MCF 10A (cell line): Measurements from ENCODE around the gene DMAP1. TPM values are rescaled to one million over a fixed set of nuclear protein-coding genes. Genes with fewer than 3 reads are reported as not detected.

Experiments
- BruUV-seq: library from RNA; stranded (reverse); fragments of 400-500 nt; replicated peaks from 2 replicates; lab custom pipeline; 2021; lab: Mats Ljungman, UMichigan
- CTCF ChIA-PET: fragments of 300-600 bp; sonication (Branson Sonifier 250); formaldehyde crosslinking; extraction: SDS; loops from one replicate; lab custom pipeline; 2021; ENCODE audit warnings: antibody characterized with exemption, inconsistent platforms; lab: Yijun Ruan, JAX
- POLR2A ChIA-PET: fragments of 300-600, 350-650 bp; sonication (Branson Sonifier 250); formaldehyde crosslinking; extraction: SDS; loops from one replicate; lab custom pipeline; 2020; ENCODE audit warnings: antibody characterized with exemption, inconsistent platforms; lab: Yijun Ruan, JAX
- DNase-seq: peaks from one replicate; pipeline ENCODE4 v3.0.0-alpha.2; 2018; ENCODE audit not compliant: unreplicated experiment
- H3K27ac Mint-ChIP-seq: one replicate; pipeline ENCODE4 v1.8.0; 2022; ENCODE audit warnings: mild to moderate bottlenecking, low read depth, mixed read lengths; ENCODE audit not compliant: unreplicated experiment
- H3K27me3 Mint-ChIP-seq: one replicate; pipeline ENCODE4 v1.8.0; 2022; ENCODE audit warnings: mixed read lengths; ENCODE audit not compliant: insufficient read depth, unreplicated experiment
- H3K36me3 Mint-ChIP-seq: one replicate; pipeline ENCODE4 v1.8.0; 2022; ENCODE audit warnings: mild to moderate bottlenecking, moderate library complexity, mixed read lengths; ENCODE audit not compliant: insufficient read depth, unreplicated experiment
- H3K4me1 Mint-ChIP-seq: one replicate; pipeline ENCODE4 v1.8.0; 2022; ENCODE audit warnings: mixed read lengths; ENCODE audit not compliant: insufficient read depth, unreplicated experiment
- H3K4me3 Mint-ChIP-seq: one replicate; pipeline ENCODE4 v1.8.0; 2022; ENCODE audit warnings: mild to moderate bottlenecking, moderate library complexity, mixed read lengths; ENCODE audit not compliant: unreplicated experiment
- H3K9me3 Mint-ChIP-seq: one replicate; pipeline ENCODE4 v1.8.0; 2022; ENCODE audit warnings: mixed read lengths; ENCODE audit not compliant: unreplicated experiment
- intact Hi-C: fragments of 100-400 bp; cut with micrococcal nuclease; formaldehyde crosslinking; loops from 2 replicates; pipeline ENCODE4 v1.14.1; 2022
- total RNA-seq: library from RNA; stranded (reverse); gene quantifications from 2 replicates; pipeline ENCODE4 v1.2.3, GENCODE V29; 2022
- TF ChIP-seq, protein P1 (sequence below): fragments of 200-600 bp; IDR thresholded peaks from one replicate; pipeline ENCODE4 v1.8.0; 2022; ENCODE audit warnings: antibody characterized with exemption, mild to moderate bottlenecking; ENCODE audit not compliant: unreplicated experiment

Gene DMAP1
- total RNA-seq, 1 experiment from 2014 or later, result 36.6 TPM

DNA sequence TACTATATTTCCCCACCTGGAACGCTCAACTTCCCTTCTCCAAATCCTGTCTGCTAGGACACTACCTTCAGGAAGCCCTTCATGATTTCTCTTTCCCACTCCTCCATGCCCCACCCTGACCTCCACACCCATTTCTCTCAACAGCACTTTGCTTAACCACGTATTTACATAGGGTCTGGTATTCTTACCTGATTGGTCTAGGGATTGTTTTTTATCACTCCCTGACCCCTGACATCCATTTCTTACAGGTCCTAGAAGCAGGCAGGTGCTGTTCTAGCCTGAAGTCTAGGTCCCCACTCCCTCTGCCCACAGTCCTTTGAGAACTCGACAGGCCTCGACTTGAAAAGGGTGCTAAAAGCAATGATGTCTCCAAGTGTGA, 47.5 kb downstream of the DMAP1 start:
- intact Hi-C loops, result no loop called here
- POLR2A ChIA-PET, result no interaction called here
- no TSS peak for BruUV-seq
- H3K27ac Mint-ChIP-seq, result no peak overlapping the region
- no peaks in the 10 kb centered on the region for H3K9me3 Mint-ChIP-seq
- H3K36me3 Mint-ChIP-seq, result peaks cover 28% of the 10 kb centered on the region
- DNase-seq, result no peak
- CTCF ChIA-PET, result no interaction called here
- H3K4me3 Mint-ChIP-seq, result no peak overlapping the region
- H3K27me3 Mint-ChIP-seq, result no peaks in the 10 kb centered on the region
- peaks cover 11% of the 10 kb centered on the region for H3K4me1 Mint-ChIP-seq
- TF ChIP-seq, protein P1, sequence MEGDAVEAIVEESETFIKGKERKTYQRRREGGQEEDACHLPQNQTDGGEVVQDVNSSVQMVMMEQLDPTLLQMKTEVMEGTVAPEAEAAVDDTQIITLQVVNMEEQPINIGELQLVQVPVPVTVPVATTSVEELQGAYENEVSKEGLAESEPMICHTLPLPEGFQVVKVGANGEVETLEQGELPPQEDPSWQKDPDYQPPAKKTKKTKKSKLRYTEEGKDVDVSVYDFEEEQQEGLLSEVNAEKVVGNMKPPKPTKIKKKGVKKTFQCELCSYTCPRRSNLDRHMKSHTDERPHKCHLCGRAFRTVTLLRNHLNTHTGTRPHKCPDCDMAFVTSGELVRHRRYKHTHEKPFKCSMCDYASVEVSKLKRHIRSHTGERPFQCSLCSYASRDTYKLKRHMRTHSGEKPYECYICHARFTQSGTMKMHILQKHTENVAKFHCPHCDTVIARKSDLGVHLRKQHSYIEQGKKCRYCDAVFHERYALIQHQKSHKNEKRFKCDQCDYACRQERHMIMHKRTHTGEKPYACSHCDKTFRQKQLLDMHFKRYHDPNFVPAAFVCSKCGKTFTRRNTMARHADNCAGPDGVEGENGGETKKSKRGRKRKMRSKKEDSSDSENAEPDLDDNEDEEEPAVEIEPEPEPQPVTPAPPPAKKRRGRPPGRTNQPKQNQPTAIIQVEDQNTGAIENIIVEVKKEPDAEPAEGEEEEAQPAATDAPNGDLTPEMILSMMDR, result no peak

DNA sequence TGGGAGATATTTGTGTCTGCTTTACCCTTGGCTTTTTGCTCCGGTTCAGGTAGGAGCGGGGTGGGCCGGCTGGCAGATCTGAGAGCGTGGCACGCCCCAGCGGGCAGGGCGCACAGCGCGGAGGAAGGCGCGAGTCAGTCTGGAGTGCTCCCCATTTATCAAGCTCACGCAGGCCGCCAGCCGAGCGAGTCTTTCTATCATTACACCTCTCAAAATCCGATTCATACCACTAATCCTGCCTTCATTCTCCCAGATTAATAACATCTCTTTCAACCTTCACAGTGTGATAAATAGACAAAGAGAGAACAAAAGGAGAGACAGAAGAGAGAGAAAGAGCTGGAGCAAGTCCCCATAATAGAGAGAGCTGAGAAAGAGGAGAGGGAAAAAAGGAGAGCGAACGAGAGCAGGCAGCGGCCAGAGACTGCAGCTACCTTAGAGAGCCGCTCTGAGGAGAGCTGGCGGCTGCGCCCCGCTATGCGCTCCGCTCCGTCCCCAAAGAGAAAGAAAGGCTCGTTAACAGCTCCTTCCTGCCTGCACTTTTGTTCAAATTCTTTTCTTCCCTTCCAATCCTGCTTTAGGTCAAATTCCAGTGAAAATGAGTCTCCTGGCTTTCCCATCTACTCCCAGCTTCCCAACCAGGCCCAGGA, 48.0 kb downstream of the DMAP1 start:
- no peak for DNase-seq
- TF ChIP-seq, protein P1, result no peak
- intact Hi-C loops, result no loop called here
- ChIA-PET CTCF (no interaction called here), POLR2A (no interaction called here)
- Mint-ChIP-seq H3K36me3 (peaks cover 30% of the 10 kb centered on the region), H3K9me3 (no peaks in the 10 kb centered on the region), H3K4me3 (no peak overlapping the region), H3K27me3 (no peaks in the 10 kb centered on the region), H3K4me1 (peaks cover 11% of the 10 kb centered on the region), H3K27ac (no peak overlapping the region)
- BruUV-seq, result no TSS peak

DNA sequence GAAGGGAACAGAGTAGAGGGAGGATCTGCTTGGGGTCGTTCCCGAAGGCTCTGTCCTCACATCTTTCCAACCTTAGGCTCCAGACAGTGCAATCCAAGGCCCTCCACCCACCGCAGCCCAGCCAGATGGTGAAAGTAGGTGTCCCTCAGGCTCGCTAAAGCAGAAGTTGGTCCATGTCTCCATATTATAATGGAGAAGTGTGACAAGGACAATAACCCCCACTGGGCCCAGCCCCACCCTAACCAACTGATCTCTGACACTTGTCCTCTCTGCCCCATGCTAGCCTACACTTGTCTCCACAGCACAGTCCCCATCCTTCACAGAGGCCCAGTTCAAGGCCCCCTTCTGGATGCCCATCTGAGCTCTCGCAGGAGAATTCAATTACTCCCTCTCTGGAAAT, 48.7 kb downstream of the DMAP1 start:
- TF ChIP-seq, protein P1, result no peak
- BruUV-seq, result no TSS peak
- no peak overlapping the region for H3K4me3 Mint-ChIP-seq
- H3K4me1 Mint-ChIP-seq, result peaks cover 11% of the 10 kb centered on the region
- intact Hi-C loops, result no loop called here
- no peaks in the 10 kb centered on the region for H3K9me3 Mint-ChIP-seq
- no peak for DNase-seq
- H3K27ac Mint-ChIP-seq, result no peak overlapping the region
- ChIA-PET POLR2A (no interaction called here), CTCF (interaction anchor here (0.6 kb wide), 1 partner anchor 374 kb away, joined by 3 read pairs; no protein-coding TSS in a partner anchor)
- H3K36me3 Mint-ChIP-seq, result peaks cover 30% of the 10 kb centered on the region
- no peaks in the 10 kb centered on the region for H3K27me3 Mint-ChIP-seq

DNA sequence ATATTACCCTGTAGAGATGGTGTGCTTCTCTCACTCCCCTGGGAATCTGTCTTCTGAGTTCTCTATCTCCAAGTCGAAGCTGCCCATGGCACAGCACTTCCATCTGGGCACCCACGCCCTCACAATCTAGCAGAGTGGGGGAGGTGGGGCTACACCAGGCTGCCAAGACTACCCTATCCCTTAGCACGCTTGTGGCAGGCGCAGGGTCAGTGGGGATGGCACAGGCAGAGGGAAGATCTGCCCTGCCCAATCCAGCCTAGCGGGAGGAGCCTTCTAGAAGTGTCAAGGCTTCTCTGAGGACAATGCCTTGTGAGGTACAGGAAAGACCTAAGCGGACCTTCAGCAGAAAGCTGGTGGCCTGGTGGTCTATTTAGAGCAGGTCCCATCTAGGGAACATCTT, 49.1 kb downstream of the DMAP1 start:
- intact Hi-C loops, result no loop called here
- CTCF ChIA-PET, result interaction anchor here (0.6 kb wide), 1 partner anchor 373 kb away, joined by 3 read pairs; no protein-coding TSS in a partner anchor
- TF ChIP-seq, protein P1, result no peak
- Mint-ChIP-seq H3K27me3 (no peaks in the 10 kb centered on the region), H3K4me1 (peaks cover 11% of the 10 kb centered on the region), H3K27ac (no peak overlapping the region), H3K9me3 (no peaks in the 10 kb centered on the region), H3K36me3 (peaks cover 29% of the 10 kb centered on the region), H3K4me3 (no peak overlapping the region)
- no peak for DNase-seq
- BruUV-seq, result no TSS peak
- POLR2A ChIA-PET, result interaction anchor here (0.7 kb wide), 1 partner anchor 37 kb away, joined by 3 read pairs; no protein-coding TSS in a partner anchor
